ENCODE measurements around the gene AXIN2. TPM values are rescaled to one million over a fixed set of nuclear protein-coding genes. Genes with fewer than 3 reads are reported as not detected.
"Not testable (repeated sequence)": the region's sequence is repeated elsewhere in the genome, so short reads cannot be mapped to it uniquely, and the experiment has no call there.

The AXIN2 gene
- total RNA-seq, 2 experiments from 2014 or later: 3.5 to 4.3 TPM

DNA sequence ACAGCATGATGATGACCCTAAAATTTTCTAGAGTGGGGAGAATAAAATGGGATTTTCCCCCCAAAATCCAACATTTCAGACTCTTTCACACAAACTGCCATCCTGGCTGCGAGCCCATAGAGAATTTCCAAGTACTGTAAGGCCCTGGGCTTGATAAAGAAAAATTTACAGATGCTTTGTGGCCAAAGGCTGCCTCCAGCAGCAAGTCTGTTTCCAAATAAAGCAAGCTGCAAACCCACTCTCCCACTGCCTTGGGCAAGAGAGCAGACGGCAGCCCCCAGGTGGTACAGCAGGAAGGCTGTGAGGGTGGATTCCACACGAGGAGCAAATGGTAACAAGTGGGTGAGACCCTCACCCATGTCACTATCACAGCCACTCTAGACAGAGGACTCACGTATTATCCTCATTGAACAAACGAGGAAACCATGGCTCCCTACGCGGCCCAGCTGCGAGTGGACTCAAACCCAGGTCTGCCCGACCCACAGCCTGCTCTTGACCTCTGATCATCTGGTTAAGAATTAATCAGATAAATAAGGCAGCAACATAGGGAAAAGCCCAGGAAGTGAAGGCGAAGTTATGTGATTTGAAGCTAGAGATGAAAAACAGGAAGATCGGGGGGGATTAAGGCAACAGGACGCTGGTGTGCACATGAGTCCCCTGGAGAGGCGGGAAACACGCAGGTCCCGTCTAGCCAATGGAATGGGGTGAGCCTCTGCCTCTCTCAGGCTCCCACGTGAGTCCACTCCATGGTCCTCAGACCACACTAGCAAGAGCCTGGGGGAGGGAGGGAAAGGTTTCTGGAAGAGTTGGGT is 37.4 kb downstream of the AXIN2 start:
- H3K27ac Mint-ChIP-seq: peak overlapping the region; percentile 76
- peaks cover 56% of the 10 kb centered on the region for H3K27me3 Mint-ChIP-seq
- ChIA-PET POLR2A (interaction anchor here (1.1 to 1.4 kb wide), 2 partner anchors 33 to 295 kb away, joined by 3 read pairs; no protein-coding TSS in a partner anchor), CTCF (interaction anchor here (0.5 to 0.6 kb wide), 2 partner anchors 11 to 677 kb away, joined by 3 to 4 read pairs; no protein-coding TSS in a partner anchor)
- peak overlapping the region; percentile 41 for H3K4me3 Mint-ChIP-seq
- H3K36me3 Mint-ChIP-seq (ENCODE audit: low read depth): peaks cover 5% of the 10 kb centered on the region
- no peak for DNase-seq
- H3K9me3 Mint-ChIP-seq: no peaks in the 10 kb centered on the region
- H3K4me1 Mint-ChIP-seq: peaks cover 26% of the 10 kb centered on the region

DNA sequence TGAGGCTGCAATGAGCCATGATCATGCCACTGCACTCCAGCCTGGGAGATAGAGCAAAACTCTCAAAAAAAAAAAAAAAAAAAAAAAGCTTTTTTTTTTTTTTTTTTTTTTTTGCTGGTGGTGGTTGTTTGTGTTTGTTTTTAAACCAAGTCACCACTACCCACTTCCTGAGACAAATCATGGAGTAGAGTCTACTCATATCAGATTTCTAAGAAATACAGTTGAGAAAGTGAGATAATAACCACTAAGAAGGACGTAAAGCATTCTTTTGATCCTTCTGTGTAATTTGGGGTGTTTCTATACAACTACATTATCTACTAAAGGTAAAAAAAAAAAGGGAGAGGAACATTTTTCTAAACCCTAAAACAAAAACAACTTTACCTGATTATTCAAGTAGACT is 38.0 kb downstream of the AXIN2 start:
- peaks cover 26% of the 10 kb centered on the region for H3K4me1 Mint-ChIP-seq
- H3K9me3 Mint-ChIP-seq: no peaks in the 10 kb centered on the region
- H3K27me3 Mint-ChIP-seq: peaks cover 60% of the 10 kb centered on the region
- no peak for DNase-seq
- peaks cover 5% of the 10 kb centered on the region for H3K36me3 Mint-ChIP-seq (ENCODE audit: low read depth)
- H3K27ac Mint-ChIP-seq: peak overlapping the region; percentile 76
- ChIA-PET POLR2A (interaction anchor here (1.1 kb wide), 1 partner anchor 34 kb away, joined by 3 read pairs; no protein-coding TSS in a partner anchor), CTCF (interaction anchor here (0.5 to 0.6 kb wide), 2 partner anchors 10 to 678 kb away, joined by 3 to 4 read pairs; no protein-coding TSS in a partner anchor)
- peak overlapping the region; percentile 41 for H3K4me3 Mint-ChIP-seq

DNA sequence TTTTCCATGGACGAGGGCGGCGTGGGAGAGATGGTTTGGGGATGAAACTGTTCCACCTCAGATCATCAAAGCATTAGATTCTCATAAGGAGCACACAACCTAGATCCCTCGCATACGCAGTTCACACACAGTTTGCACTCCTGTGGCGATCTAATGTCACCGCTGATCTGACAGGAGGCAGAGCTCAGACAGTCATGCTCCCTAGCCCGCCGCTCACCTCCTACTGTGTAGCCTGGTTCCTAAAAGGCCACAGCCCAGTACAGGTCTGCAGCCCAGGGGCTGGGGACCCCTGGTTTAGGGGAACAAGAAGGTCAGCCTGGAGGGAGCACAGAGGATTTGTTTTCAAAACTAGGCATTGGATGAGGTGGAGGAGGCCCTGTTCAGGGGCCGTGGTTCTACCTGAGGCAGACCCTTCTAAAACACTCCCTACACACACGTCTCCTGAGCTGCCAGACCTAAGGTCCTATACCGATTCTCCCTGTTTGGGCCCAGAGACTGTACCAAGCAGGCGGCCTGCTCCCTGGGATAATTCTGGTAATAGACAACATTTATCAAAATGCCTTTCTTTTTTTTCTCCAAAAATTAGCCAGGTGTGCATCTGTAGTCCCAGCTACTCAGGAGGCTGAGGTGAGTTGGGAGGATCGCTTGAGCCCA is 38.6 kb downstream of the AXIN2 start:
- H3K4me3 Mint-ChIP-seq: no peak overlapping the region
- peaks cover 26% of the 10 kb centered on the region for H3K4me1 Mint-ChIP-seq
- peaks cover 5% of the 10 kb centered on the region for H3K36me3 Mint-ChIP-seq (ENCODE audit: low read depth)
- DNase-seq: peak; percentile 26
- H3K27ac Mint-ChIP-seq: no peak overlapping the region
- ChIA-PET CTCF (interaction anchor here (0.6 kb wide), 1 partner anchor 679 kb away, joined by 3 read pairs; no protein-coding TSS in a partner anchor), POLR2A (no interaction called here)
- no peaks in the 10 kb centered on the region for H3K9me3 Mint-ChIP-seq
- H3K27me3 Mint-ChIP-seq: peaks cover 61% of the 10 kb centered on the region

DNA sequence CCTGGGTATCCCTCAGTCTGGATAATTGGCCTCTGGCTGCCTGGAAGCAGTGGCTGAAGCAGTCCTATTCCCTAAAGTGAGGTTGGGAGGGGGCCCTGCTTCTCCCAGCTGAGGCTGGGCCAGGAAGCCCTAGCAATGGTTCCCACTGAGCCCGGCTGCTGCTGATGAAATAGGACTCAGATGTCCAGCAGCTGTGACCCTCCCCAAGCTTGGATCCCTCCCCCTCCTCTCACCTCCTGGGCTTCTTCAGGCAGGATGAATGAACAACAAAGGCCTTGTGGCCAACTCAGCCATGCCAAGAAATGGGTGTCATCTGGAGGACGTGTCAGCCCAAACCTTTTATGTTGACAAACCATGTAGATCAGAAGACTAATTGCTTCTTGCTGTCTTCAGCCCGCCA is 42.0 kb downstream of the AXIN2 start:
- ChIA-PET POLR2A (no interaction called here), CTCF (no interaction called here)
- Mint-ChIP-seq H3K9me3 (no peaks in the 10 kb centered on the region), H3K4me3 (no peak overlapping the region), H3K4me1 (peaks cover 24% of the 10 kb centered on the region), H3K27ac (no peak overlapping the region), H3K27me3 (peaks cover 61% of the 10 kb centered on the region), H3K36me3 (ENCODE audit: low read depth) (peaks cover 5% of the 10 kb centered on the region)
- DNase-seq: no peak

DNA sequence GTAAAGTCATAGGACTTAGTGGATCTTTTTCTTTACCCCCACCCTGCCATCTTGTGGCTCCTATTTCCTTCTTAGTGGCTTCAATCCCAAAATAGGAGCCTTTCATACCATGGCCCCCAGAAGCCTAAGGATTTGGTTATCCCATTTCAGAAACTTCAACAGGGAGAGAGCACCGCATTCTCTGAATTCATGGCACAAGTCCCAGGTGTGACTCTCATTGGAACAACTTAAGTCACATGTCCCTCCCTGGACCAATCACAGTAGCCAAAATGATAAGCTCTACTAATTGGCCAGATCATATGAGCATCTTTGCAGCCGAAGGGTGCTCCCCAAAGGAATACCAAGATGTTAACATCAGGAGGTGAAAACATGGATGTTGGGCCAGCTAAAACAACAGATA is 43.2 kb downstream of the AXIN2 start:
- no peaks in the 10 kb centered on the region for H3K9me3 Mint-ChIP-seq
- H3K4me3 Mint-ChIP-seq: no peak overlapping the region
- peaks cover 16% of the 10 kb centered on the region for H3K4me1 Mint-ChIP-seq
- ChIA-PET CTCF (no interaction called here), POLR2A (no interaction called here)
- peaks cover 57% of the 10 kb centered on the region for H3K27me3 Mint-ChIP-seq
- no peak overlapping the region for H3K27ac Mint-ChIP-seq
- DNase-seq: no peak
- H3K36me3 Mint-ChIP-seq (ENCODE audit: low read depth): peaks cover 2% of the 10 kb centered on the region

DNA sequence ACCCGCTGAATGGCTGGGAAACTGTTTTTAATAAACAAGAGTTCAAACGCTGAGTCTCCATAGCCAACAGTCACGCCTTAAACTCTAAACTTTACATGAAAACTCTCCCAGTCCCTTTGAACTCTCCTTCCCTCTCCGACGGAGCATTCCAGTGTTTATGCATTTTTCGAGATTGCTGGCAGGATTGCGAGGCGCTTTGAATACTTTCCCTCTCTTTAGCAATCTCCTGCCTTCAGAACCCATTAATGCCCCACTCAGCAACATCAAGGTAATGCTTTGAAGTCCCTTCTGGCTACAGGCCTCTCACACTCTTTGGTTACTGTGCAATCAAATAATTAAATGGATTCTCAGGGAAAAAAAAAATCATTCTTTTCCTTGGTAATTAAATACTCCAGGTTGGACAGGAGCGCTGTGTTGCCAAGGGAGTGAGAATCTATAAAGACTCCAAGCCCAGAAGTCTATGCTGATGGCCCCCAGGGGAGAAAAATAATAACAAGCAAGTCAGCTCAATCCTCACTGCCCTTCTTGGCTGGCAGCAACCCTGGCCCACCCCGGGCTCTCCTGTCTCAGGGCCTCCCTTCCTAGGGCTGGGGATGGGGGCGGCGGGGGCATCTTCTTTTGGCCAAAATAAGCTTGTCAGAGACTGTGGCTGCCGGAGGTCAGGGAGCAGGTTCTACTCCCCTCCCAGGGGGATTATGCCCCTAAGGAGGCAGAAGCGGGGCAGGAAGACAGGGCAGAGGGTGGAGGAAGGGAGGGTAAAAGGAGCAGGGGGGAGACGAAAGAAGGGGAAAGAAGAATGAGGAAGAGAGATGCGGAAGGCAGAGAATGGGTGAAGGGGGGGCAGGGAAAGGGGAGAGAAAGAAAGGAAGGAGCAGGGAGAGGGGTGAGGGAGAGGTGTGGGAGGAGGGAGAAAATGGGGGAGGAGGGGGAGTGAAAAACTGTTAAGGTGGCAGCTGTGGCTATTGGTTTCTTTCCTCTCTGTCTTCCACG is 45.2 kb downstream of the AXIN2 start:
- ChIA-PET CTCF (no interaction called here), POLR2A (no interaction called here)
- no peak for DNase-seq
- Mint-ChIP-seq H3K4me1 (peaks cover 3% of the 10 kb centered on the region), H3K27ac (no peak overlapping the region), H3K9me3 (no peaks in the 10 kb centered on the region), H3K4me3 (no peak overlapping the region), H3K36me3 (ENCODE audit: low read depth) (peaks cover 2% of the 10 kb centered on the region), H3K27me3 (peaks cover 49% of the 10 kb centered on the region)

DNA sequence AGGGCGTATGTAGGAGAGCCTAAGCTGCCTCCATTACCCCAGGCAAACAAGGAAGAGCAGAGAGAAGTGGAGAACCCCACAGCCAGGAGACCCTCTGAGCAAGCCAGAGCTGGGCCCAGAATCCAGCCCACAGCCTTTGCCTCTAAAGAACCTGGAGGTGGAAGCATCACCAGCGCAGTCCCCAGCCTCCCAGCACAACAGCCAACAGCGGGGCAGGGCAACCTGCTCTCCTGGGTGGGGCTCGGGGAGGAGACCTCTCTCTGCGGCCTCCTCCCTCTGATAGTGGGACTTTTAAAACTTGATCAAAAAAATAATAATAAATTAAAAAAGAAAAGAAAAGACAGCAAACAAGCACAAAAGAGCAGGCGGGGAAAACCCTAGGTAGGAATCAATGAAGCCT is 45.9 kb downstream of the AXIN2 start:
- ChIA-PET POLR2A (no interaction called here), CTCF (no interaction called here)
- peaks cover 41% of the 10 kb centered on the region for H3K27me3 Mint-ChIP-seq
- H3K36me3 Mint-ChIP-seq (ENCODE audit: low read depth): no peaks in the 10 kb centered on the region
- DNase-seq: no peak
- H3K9me3 Mint-ChIP-seq: no peaks in the 10 kb centered on the region
- H3K4me3 Mint-ChIP-seq: no peak overlapping the region
- peaks cover 3% of the 10 kb centered on the region for H3K4me1 Mint-ChIP-seq
- H3K27ac Mint-ChIP-seq: no peak overlapping the region

DNA sequence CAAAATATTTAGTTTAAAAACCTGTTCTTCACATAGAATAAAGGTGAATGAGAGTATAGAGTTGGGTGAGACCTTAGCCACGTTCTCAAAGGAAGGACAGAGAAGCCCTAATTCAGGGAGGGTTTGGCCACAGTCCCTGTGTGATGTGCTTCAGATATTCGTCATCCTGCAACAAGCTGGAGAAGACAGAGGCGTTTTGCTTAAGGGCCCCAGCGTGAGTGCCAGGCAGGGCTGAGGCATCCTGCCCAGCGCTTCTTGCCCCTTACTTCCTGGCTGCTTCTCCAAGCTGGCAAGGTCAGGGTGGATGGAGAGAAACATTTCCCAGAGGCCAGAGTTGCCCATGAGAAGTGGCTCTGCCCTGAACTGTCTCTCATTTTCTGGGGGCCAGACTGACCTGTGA is 46.9 kb downstream of the AXIN2 start:
- H3K4me3 Mint-ChIP-seq: no peak overlapping the region
- DNase-seq: no peak
- H3K27me3 Mint-ChIP-seq: peaks cover 36% of the 10 kb centered on the region
- POLR2A ChIA-PET: no interaction called here
- no peaks in the 10 kb centered on the region for H3K9me3 Mint-ChIP-seq
- no peaks in the 10 kb centered on the region for H3K36me3 Mint-ChIP-seq (ENCODE audit: low read depth)
- CTCF ChIA-PET: no interaction called here
- H3K27ac Mint-ChIP-seq: no peak overlapping the region
- H3K4me1 Mint-ChIP-seq: peaks cover 3% of the 10 kb centered on the region

DNA sequence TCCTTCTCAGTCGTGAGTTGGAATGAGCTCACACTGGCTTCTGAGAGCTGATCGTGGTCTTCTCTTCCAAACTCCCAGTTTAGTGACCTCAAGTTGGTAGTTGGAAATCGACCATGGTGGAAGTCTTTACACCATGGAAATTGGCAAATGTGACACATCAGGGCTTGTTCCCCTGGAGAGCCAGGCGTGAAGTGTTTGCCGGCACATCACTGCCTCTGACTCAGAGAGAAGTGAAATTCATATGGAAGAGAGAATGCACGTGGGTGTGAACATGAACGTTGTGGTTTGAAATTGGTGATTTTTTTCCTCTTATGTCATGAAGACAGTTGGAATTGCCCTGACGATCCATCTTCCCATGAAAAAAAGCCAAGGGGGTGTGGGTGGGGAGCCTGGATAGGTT is 47.4 kb downstream of the AXIN2 start:
- Mint-ChIP-seq H3K4me3 (no peak overlapping the region), H3K27me3 (peaks cover 32% of the 10 kb centered on the region), H3K9me3 (no peaks in the 10 kb centered on the region), H3K36me3 (ENCODE audit: low read depth) (no peaks in the 10 kb centered on the region), H3K27ac (no peak overlapping the region), H3K4me1 (peaks cover 3% of the 10 kb centered on the region)
- POLR2A ChIA-PET: no interaction called here
- no peak for DNase-seq
- CTCF ChIA-PET: no interaction called here

DNA sequence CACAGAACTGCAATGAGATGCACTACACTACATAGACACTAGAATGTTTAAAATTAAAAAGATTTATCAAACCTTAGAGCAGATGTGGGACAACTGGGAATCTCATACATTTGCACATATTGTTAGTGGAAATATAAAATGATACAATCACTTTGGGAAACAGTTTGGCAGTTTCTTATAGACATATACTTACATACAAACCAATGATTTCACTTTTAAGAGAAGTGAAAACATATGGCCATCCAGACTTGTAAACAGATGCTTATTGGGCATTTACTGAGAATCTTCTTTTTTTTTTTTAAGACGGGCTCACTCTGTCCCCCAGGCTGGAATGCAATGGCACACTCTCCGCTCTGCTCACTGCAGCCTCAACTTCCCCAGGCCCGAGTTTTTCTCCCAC is 50.1 kb downstream of the AXIN2 start:
- POLR2A ChIA-PET: no interaction called here
- H3K36me3 Mint-ChIP-seq (ENCODE audit: low read depth): no peaks in the 10 kb centered on the region
- no peak overlapping the region for H3K4me3 Mint-ChIP-seq
- no peak overlapping the region for H3K27ac Mint-ChIP-seq
- H3K4me1 Mint-ChIP-seq: peaks cover 3% of the 10 kb centered on the region
- DNase-seq: no peak
- H3K9me3 Mint-ChIP-seq: no peaks in the 10 kb centered on the region
- H3K27me3 Mint-ChIP-seq: peaks cover 18% of the 10 kb centered on the region
- CTCF ChIA-PET: no interaction called here

DNA sequence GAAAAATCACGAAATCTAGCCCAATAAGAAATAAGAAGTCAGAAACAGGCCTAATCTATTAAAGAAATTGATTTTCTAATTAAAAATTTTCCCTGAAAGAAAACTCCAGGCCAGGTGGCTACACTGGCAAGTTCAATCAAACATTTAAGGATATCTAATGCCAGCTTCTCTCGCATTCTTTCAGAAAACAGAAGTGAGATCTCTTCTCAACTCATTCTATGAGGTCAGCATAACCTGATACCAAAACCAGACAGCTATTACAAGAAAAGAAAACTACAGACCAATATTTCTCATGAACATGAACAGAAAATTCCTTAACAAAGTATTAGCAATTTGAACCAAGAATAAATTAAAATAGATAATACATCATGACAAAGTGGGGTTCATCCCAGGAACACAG is 52.4 kb downstream of the AXIN2 start:
- Mint-ChIP-seq H3K4me3 (no peak overlapping the region), H3K9me3 (no peaks in the 10 kb centered on the region), H3K4me1 (peaks cover under 1% of the 10 kb centered on the region), H3K27me3 (peaks cover 9% of the 10 kb centered on the region), H3K36me3 (ENCODE audit: low read depth) (no peaks in the 10 kb centered on the region), H3K27ac (no peak overlapping the region)
- DNase-seq: no peak
- ChIA-PET POLR2A (no interaction called here), CTCF (interaction anchor here (1.0 kb wide), 1 partner anchor 204 kb away, joined by 3 read pairs; no protein-coding TSS in a partner anchor)

DNA sequence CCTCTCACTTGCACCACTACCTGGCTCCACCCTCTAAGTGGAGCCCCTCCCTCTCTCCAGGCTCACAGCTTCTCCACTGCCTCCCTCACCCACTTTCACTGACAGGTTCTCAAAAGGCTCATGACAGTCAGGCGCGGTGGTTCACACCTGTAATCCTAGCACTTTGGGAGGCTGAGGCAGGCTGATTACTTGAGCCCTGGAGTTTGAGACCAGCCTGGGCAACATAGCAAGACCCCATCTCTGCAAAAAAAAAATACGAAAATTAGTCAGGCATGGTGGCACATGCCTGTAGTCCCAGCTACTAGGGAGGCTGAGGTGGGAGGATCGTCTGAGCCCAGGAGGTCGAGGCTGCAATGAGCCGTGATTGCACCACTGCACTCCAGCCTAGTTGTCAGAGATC is 56.8 kb downstream of the AXIN2 start:
- H3K4me1 Mint-ChIP-seq; H3K36me3 Mint-ChIP-seq (ENCODE audit: low read depth); H3K27me3 Mint-ChIP-seq; H3K9me3 Mint-ChIP-seq; CTCF ChIA-PET; H3K4me3 Mint-ChIP-seq; DNase-seq; H3K27ac Mint-ChIP-seq; POLR2A ChIA-PET: not testable (repeated sequence)

DNA sequence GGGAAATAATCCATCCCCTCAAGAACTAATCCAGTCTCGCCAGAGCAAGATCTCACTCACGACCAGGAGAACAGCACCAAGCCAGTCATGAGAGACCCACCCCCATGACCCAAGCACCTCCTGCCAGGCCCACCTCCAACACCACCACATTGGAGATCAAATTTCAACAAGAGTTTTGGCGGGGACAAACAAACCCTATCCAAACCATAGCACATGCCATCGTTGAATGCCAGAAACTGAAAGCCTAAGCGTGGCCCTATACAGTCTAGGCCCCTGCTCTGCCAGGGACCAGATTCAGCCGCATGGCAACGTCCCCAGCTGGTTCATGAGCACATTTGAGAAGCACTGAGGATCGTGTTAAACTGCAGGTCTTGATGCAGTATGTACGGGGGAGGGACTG is 57.3 kb downstream of the AXIN2 start:
- Mint-ChIP-seq H3K27ac (no peak overlapping the region), H3K36me3 (ENCODE audit: low read depth) (no peaks in the 10 kb centered on the region), H3K4me3 (no peak overlapping the region), H3K9me3 (no peaks in the 10 kb centered on the region), H3K4me1 (no peaks in the 10 kb centered on the region), H3K27me3 (peaks cover 5% of the 10 kb centered on the region)
- ChIA-PET CTCF (no interaction called here), POLR2A (no interaction called here)
- no peak for DNase-seq
